IPS-18a (cell line): ENCODE data around the gene LIAS.

Experiments used
- H3K27ac ChIP-seq: one replicate; pipeline ENCODE4 v1.5.1; 2013; ENCODE audit warnings: low read length
- H3K27me3 ChIP-seq: one replicate; pipeline ENCODE4 v1.6.1; 2013; ENCODE audit warnings: mild to moderate bottlenecking, low read length; ENCODE audit not compliant: control insufficient read depth, insufficient read depth
- H3K36me3 ChIP-seq: one replicate; pipeline ENCODE4 v1.6.1; 2013; ENCODE audit warnings: low read depth, low read length; ENCODE audit not compliant: control insufficient read depth
- H3K4me1 ChIP-seq: one replicate; pipeline ENCODE4 v1.6.1; 2013; ENCODE audit warnings: low read depth, low read length; ENCODE audit not compliant: control insufficient read depth
- H3K4me3 ChIP-seq: one replicate; pipeline ENCODE4 v1.5.1; 2013; ENCODE audit warnings: low read length
- H3K9ac ChIP-seq: one replicate; pipeline ENCODE4 v1.6.1; 2013; ENCODE audit warnings: mild to moderate bottlenecking, low read length, moderate library complexity
- H3K9me3 ChIP-seq: one replicate; pipeline ENCODE4 v1.6.1; 2013; ENCODE audit warnings: low read depth, low read length; ENCODE audit not compliant: control insufficient read depth

The LIAS gene

DNA sequence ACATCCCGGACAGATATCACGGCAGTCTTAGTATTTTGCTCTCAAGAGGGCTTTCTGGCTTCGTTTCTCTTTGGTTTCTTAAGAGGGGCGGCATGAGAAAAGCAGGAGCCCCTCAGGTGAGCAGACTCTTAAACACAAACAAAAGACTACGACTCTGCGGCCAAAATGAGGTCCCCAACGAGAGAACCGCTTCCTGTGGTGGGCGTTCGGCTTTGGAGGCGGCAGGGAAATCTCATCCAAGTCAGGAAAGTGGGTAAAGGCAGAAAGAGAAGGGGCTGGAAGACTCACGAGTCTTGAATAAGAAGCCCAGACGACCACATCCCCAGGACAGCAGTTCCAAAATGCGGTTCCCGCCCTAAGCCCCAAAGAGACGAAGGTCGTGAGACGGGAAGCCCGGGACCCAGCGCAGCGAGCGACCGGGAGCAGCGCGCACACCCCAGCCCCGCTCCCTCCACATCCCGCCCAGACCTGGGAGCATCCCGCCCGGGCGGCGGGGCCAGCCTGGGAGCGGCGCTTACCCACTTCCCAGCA is 68.0 kb downstream of the LIAS start:
- Histone ChIP-seq H3K9me3 (peaks cover 8% of the 10 kb centered on the region), H3K27ac (peak overlapping the region; percentile 8), H3K4me3 (peak overlapping the region; percentile 90), H3K9ac (peak overlapping the region; percentile 83), H3K4me1 (peaks cover 4% of the 10 kb centered on the region), H3K36me3 (no peaks in the 10 kb centered on the region), H3K27me3 (no peaks in the 10 kb centered on the region)

DNA sequence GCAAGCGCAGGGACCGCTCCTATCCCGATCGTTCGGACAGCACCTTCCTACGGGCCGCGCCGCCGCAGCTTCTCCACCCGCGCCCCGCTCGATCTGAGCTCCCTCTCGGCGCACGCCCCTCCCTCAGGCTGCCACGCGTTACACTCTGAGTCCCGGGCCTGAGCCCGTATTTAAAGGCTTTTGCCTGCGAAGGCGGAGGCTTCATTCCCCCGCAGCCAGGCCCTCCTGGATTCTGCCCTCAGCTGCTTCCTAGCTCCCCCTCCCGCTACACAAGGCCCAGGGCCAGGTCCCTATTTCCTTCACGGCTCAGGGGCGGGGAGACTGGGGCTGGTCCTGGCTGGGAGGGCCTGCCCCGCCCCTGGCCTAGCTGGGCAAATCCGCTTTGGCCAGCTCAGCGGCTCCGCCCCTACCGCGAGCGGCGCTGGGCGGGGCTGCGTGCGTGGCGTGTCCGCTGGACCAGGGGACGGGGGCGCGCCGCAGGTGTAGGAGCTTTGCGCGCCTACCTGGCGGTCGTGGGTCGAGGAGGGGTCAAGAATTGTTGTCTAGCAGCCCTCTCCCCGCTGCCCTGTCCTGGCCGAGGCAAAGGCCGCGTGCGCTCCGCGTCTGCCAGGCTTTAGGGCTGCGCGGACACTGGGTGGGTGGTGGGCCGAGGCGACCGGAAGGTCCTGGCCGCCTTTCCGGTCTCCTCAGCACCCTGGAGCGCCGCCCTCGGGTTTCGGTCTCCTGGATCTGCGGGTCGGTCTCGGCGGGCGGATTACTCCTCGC is 68.6 kb downstream of the LIAS start, which contains the start of gene UGDH:
TSS of gene UGDH (minus strand) at position 144 of the 765 bp plus-strand sequence. CDS start 5,927 bp downstream, outside the sequence.
- peaks cover 8% of the 10 kb centered on the region for H3K9me3 ChIP-seq
- peak within 1 kb of the TSS; percentile 90 for H3K4me3 ChIP-seq
- peak within 1 kb of the TSS; percentile 16 for H3K27ac ChIP-seq
- H3K4me1 ChIP-seq = peaks cover 4% of the 10 kb centered on the region
- H3K36me3 ChIP-seq = peaks cover 6% of the 10 kb centered on the region
- H3K27me3 ChIP-seq = no peaks in the 10 kb centered on the region
- H3K9ac ChIP-seq = peak within 1 kb of the TSS; percentile 83

DNA sequence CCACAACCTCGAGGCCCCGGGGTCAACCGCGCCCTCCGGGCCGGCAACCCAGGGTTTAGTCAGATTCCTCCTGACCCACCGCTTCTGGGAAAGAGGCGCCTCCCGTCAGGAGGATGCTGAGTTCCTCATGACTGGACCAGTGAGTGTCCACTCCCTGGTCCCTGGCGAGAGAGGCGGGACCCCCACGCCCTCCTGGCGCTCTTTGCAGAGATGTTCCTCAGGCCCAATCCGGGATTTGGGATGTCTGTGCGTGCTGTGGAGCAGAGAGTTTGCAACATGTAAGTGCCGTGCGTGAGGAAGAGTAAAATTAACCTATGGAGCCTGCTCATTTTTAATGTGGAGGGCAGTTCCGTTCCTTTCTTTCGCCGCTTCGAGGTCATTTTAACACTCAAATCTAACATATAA is 69.2 kb downstream of the LIAS start:
- peak overlapping the region; percentile 83 for H3K9ac ChIP-seq
- H3K9me3 ChIP-seq = peaks cover 10% of the 10 kb centered on the region
- H3K27ac ChIP-seq = no peak overlapping the region
- no peaks in the 10 kb centered on the region for H3K27me3 ChIP-seq
- peaks cover 4% of the 10 kb centered on the region for H3K4me1 ChIP-seq
- H3K4me3 ChIP-seq = peak overlapping the region; percentile 90
- peaks cover 11% of the 10 kb centered on the region for H3K36me3 ChIP-seq
